HG03280 (cell line): ENCODE results near the gene BLOC1S4.
"Not testable (repeated sequence)": the region's sequence is repeated elsewhere in the genome, so short reads cannot be mapped to it uniquely, and the experiment has no call there.

Experiments
- ATAC-seq: cut with Tn5 transposase; IDR thresholded peaks from one replicate; pipeline ENCODE4 v1.9.1; 2021; ENCODE audit warnings: mild to moderate bottlenecking, moderate library complexity; ENCODE audit not compliant: unreplicated experiment

Gene BLOC1S4

GRCh38 chr4:6734165-6734786 lies 18.3 kb downstream of the BLOC1S4 start:
- no peak for ATAC-seq

- ATAC-seq = no peak
Observed at GRCh38 chr4:6739920-6740319, 23.9 kb downstream of the BLOC1S4 start.

DNA sequence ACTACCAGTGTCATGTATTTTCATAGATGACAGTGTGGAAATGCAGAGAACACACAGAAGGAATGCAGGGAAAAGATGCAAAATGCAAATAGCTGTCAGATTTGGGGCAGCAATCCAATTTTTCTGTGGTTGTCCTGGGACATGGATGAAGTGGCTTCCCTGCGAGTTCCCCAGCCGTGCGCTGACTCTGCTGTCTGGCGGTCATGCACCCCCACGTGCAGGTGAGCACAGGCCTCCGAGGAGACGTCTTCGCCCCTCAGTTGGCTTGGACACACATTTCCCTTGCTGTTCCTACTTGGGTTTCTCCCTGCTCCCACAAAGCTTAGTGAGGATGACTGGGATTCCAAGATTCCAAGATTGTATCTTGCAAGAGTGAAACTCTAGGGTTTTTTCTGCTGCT lies 24.4 kb downstream of the BLOC1S4 start:
- ATAC-seq = no peak

GRCh38 chr4:6742507-6742906 lies 26.5 kb downstream of the BLOC1S4 start:
- no peak for ATAC-seq

DNA sequence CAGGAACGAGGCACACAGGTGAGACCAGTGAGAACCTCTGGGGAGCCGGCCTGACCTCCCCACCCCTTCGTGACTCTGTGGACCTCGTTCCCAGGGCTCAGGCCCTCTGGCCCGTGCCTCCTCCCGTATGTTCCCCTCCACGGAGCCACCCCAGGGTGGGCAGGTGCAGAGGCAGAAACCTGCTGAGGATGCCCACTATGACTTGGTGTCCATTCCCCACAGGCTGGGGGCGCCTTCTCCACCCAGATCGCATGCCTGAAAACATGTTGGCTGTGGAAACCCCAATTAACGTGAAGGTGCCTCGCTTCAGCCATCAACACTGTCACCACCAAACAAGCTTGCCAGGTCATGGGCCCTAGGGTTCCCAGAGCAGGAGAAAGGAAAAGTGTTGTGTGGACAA lies 27.0 kb downstream of the BLOC1S4 start:
- ATAC-seq = no peak

DNA sequence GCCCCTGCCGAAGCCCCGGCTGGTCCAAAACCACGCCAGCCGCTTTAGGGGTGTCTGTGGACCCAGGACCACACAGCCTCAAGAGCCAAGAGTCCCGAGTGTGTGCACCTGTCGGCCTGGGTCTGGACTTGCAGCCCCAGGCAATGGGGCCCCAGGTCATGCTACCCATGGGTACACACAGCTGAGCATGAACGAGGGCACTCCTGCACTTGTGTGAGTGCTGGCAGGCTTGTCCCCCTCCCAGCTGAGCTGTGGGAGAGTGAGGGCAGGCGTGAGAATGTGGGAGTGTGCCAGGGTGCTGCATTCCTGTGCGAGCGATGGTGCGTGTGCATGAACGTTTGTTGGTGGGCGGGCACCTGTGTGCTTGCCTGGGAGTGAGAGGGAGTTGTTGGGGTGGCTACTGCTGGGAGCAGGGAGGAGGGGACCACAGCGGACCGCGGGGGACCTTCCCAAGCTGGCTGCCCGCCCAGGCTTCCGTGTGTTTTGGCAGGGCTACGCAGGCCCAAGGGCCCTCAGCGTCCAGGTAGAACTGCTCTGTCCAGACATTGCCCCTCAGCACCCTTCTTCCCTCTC lies 30.8 kb downstream of the BLOC1S4 start:
- ATAC-seq = no peak

DNA sequence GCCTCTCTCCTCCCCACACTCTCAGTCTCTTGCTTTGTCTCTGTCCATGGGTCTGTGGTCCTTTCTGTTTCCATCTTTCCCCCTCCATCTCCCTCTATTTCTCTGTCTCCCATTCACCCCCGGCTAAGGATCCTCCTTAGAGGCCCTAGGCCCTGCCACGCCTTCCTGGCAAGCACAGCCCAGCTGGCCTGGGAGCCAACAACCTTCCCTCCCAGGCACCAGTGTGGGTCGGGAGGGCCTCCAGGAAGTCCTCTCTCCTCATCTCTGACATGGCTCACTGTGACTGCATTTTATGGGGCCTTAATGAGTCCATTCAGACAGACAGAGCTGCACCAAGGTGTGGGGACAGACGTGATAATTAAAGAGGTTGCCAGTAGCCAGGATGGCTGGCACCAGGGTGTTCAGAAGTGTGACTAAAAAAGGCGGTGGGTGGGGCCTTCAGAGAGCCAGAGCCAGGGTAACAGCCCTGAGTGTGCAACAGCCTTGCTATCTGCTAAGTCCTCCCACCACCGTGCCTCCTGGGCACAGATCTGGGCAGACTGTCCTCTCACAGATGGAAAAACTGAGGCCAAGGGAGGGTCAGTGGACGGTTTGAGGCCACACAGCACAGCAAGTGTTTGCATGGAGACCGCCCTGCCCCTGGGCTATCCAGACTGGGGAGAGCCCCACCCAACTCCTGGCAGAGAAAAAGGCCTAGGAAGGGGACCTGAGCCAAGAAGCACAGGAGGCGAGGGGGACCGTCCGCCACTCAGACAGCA lies 31.5 kb downstream of the BLOC1S4 start:
- no peak for ATAC-seq

GRCh38 chr4:6748286-6748685 lies 32.3 kb downstream of the BLOC1S4 start:
- no peak for ATAC-seq

- no peak for ATAC-seq
Observed at GRCh38 chr4:6749340-6750171, 33.6 kb downstream of the BLOC1S4 start.

GRCh38 chr4:6750286-6751221 lies 34.6 kb downstream of the BLOC1S4 start:
- ATAC-seq = no peak

DNA sequence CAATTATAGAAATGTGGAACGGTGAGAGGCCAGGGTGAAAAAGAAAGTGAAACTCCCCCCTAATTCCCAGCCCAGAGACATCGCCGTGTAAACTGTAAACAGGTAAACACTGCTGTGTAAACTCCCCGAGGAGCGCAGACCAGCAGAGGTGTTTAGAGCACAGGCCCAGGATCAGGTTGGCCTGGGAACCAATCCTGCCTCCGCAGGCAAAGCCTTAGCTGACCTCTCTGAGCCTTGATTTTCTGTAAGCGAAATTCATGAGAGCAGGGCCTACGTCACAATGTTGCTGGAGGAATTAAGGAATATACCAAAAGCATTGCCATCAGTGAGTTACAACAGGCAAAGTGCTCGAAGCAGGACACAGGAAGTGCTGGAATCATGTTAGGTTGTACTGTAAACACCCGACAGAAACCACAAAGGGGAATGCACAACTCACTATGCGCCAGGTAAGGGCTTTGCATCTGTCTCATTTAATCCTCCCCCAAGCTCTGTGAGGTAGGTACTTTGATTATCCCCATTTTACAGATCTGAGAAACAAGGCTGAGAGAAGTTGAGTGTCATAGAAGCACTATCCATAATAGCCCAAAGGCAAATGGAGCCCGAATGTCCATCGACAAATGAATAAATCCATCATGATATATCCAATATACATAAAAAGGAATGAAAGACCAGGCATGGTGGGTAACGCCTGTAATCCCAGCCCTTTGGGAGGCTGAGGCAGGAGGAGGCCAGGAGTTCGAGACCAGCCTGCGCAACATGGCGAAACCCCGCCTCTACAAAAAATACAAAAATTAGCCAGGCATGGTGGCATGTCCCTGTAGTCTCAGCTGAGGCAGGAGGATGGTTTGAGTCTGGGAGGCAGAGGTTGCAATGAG lies 35.9 kb downstream of the BLOC1S4 start:
- ATAC-seq = no peak

GRCh38 chr4:6752486-6752829 lies 36.5 kb downstream of the BLOC1S4 start:
- no peak for ATAC-seq

GRCh38 chr4:6753103-6753560 lies 37.2 kb downstream of the BLOC1S4 start:
- ATAC-seq = no peak

- ATAC-seq = no peak
Observed at GRCh38 chr4:6753891-6754290, 37.9 kb downstream of the BLOC1S4 start.

DNA sequence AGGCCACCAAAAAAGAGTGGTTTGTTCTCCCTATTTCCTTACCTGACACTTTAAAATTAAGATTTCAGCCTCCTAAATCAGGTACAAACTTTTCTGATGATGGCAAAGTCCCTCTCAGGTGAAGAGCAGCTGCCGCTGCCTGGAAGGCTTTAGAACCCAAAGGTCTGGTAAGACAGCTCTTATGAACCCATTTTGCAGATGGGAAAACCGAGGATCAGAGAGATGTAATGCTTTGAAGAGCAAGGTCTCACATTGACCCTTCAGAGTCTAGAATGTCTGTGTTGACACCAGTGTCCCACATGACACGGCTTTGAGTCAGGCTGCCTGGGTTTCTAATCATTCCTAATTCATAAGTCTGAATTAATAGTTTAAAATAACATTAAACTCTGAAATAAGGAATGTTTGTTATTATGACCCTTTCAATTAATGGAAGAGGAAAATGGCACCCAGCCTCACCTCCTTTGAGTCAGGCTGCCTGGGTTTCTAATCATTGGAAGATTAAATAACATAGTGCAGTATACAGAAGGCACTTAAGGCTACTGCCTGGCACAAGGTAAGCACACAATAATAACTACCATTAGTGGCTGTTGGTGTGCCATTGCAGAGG lies 38.6 kb downstream of the BLOC1S4 start:
- no peak for ATAC-seq

DNA sequence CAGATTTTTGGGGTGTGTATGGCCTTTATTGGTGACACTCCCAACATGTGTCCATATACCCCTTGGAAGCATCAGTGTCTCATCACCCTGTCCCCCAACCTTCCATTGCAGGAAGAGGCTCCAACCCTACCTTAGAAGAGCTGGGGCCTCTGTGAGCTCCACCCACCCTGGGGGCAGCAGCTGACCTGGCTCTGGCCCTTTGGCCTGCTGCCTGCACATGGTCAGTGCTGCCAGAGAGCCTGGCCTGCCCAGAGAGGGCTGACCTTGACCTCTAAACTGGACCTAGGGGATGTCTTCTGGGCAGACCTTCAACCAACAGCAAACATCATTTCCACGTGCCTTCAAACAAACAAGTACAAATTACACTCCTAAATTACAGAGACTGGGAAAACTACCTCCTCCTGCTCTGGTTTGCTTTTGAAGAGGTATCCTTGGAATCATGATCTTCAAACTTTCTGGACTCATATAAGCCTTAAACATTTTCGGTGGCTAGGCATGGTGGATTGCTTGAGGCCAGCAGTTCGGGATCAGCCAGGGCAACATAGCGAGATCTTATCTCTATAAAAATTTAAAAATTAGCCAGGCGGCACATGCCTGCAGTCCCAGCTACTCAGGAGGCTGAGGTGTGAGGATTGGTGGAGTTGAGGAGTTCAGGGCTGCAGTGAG lies 39.2 kb downstream of the BLOC1S4 start:
- ATAC-seq = no peak

DNA sequence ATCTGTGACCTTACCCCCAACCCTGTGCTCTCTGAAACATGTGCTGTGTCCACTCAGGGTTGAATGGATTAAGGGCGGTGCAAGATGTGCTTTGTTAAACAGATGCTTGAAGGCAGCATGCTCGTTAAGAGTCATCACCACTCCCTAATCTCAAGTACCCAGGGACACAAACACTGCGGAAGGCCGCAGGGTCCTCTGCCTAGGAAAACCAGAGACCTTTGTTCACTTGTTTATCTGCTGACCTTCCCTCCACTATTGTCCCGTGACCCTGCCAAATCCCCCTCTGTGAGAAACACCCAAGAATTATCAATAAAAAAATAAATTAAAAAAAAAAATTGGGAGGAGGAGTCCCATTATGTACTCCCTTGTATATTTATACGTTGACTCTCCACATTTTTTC lies 40.4 kb downstream of the BLOC1S4 start:
- not testable (repeated sequence) for ATAC-seq

- ATAC-seq = no peak
Observed at GRCh38 chr4:6758728-6759127, 42.8 kb downstream of the BLOC1S4 start.
